HepG2 (cell line): Measurements from ENCODE around the gene SVOP. TPM values are rescaled to one million over a fixed set of nuclear protein-coding genes. Genes with fewer than 3 reads are reported as not detected.

Experiments used
- HOXA3 ChIP-seq: sonication (generic); formaldehyde crosslinking; IDR thresholded peaks from 2 replicates; pipeline ENCODE4 v1.5.0; 2020; ENCODE audit warnings: missing genetic modification reagents
- KLF15 ChIP-seq: sonication (generic); formaldehyde crosslinking; IDR thresholded peaks from 2 replicates; pipeline ENCODE4 v1.8.1; 2023; ENCODE audit warnings: borderline replicate concordance, mild to moderate bottlenecking, inconsistent platforms, missing genetic modification reagents, mixed read lengths
- PRDM15 ChIP-seq: sonication (generic); formaldehyde crosslinking; IDR thresholded peaks from 2 replicates; pipeline ENCODE4 v1.4.0; 2020; ENCODE audit warnings: missing genetic modification reagents
- ZBTB10 ChIP-seq: sonication (generic); formaldehyde crosslinking; IDR thresholded peaks from 2 replicates; pipeline ENCODE4 v1.4.0; 2020; ENCODE audit warnings: missing genetic modification reagents, borderline replicate concordance
- ZBTB37 ChIP-seq: sonication (generic); formaldehyde crosslinking; IDR thresholded peaks from 2 replicates; pipeline ENCODE4 v1.4.0; 2020; ENCODE audit warnings: mild to moderate bottlenecking, missing genetic modification reagents
- ZNF383 ChIP-seq: sonication (generic); formaldehyde crosslinking; IDR thresholded peaks from 2 replicates; pipeline ENCODE4 v1.4.0; 2020; ENCODE audit warnings: missing genetic modification reagents, mild to moderate bottlenecking, borderline replicate concordance
- ZNF552 ChIP-seq: sonication (generic); formaldehyde crosslinking; IDR thresholded peaks from 2 replicates; pipeline ENCODE4 v1.9.0; 2022; ENCODE audit warnings: missing genetic modification reagents, mild to moderate bottlenecking, borderline replicate concordance
- ZNF678 ChIP-seq: sonication (generic); formaldehyde crosslinking; IDR thresholded peaks from 2 replicates; pipeline ENCODE4 v1.4.0; 2020; ENCODE audit warnings: mild to moderate bottlenecking, missing genetic modification reagents
- ZNF749 ChIP-seq: sonication (generic); formaldehyde crosslinking; IDR thresholded peaks from 2 replicates; pipeline ENCODE4 v1.8.0; 2022; ENCODE audit warnings: mild to moderate bottlenecking, missing genetic modification reagents, moderate library complexity, borderline replicate concordance
- ZSCAN25 ChIP-seq: sonication (generic); formaldehyde crosslinking; IDR thresholded peaks from 2 replicates; pipeline ENCODE4 v1.8.0; 2022; ENCODE audit warnings: mild to moderate bottlenecking, missing genetic modification reagents
- polyA plus RNA-seq, 8 experiments: library from polyadenylated mRNA; depleted of rRNA in 3 of 8; stranded (reverse) in 7 of 8; unstranded in 1 of 8; fragments of >200 nt; fragmentation: Illumina TruSeq in 4 of 8; extraction: Trizol in 4 of 8; gene quantifications; 2 replicates each; pipeline versions ENCODE4 v1.2.1 to v1.2.3, GENCODE V29; 2011 to 2016; ENCODE audit warnings: low read depth in 4 of 8, missing spikeins in 1 of 8, mixed read lengths in 1 of 8; ENCODE audit not compliant: insufficient read depth in 1 of 8
- total RNA-seq, 5 experiments: library from RNA; depleted of rRNA; stranded (reverse); fragments of >200 nt; fragmentation: Illumina TruSeq; extraction: Trizol; gene quantifications; 2 replicates each; pipeline ENCODE4 v1.2.3, GENCODE V29; 2016; ENCODE audit warnings: low read depth in 1 of 5

SVOP gene
- total and polyA plus RNA-seq, 2 of the 13 experiments (the other 11 are each of a cell fraction or from before 2014, with no cell fraction given): not detected

- TF ChIP-seq PRDM15: no peak
- no peak for TF ChIP-seq ZNF383
- TF ChIP-seq ZNF552 (CRISPR knock-in tag): no peak
- peak; percentile 59; the same call in 1 of the 2 replicates for TF ChIP-seq ZNF749 (CRISPR knock-in tag)
- TF ChIP-seq ZBTB10 (CRISPR knock-in tag): peak; percentile 81; the same call in 1 of the 2 replicates
- TF ChIP-seq ZNF678: peak; percentile 57; the same call in 1 of the 2 replicates
- TF ChIP-seq ZSCAN25 (CRISPR knock-in tag): 0 out of 2 replicates have a peak, but pooled peaks have one; percentile 31
- TF ChIP-seq ZBTB37: no peak
- TF ChIP-seq KLF15 (CRISPR knock-in tag): no peak; the same call in 1 of the 2 replicates
- peak; percentile 94 for TF ChIP-seq HOXA3
These were observed 31.8 kb upstream of the SVOP start, which contains the start of gene USP30 (continued) for GRCh38 chr12:109052414-109053323.
